ENCODE results near the gene CPE. TPM values are rescaled to one million over a fixed set of nuclear protein-coding genes. Genes with fewer than 3 reads are reported as not detected.

Gene CPE
- total RNA-seq, 4 donors from 2014 or later = 23.6 to 31.3 (median 25.8) TPM

DNA sequence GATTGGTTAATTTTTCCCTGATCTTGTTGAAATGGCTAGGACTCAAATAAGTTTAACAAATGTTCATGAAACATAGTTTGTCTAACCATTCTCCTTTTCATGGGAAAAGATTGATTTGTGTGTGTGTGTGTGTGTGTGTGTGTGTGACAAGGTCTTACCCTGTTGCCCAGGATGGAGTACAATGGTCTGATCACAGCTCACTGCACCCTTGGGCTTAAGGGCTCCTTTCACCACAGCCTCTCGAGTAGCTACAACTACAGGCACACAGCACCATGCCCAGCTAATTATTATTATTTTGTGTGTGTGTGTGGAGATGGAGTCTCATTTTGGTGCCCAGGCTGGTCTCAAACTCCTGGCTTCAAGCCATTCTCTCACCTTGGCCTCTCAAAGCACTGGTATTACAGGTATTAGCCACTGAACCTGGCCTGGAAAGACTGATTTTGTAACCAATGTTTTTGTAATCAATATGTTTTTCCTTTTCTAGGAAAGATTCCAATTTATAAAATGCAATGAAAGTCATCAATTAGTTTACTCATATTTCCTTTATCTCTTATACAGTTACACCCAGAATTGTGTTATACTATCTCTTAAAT is 139.3 kb downstream of the CPE start:
- no peak overlapping the region for H3K27ac ChIP-seq

DNA sequence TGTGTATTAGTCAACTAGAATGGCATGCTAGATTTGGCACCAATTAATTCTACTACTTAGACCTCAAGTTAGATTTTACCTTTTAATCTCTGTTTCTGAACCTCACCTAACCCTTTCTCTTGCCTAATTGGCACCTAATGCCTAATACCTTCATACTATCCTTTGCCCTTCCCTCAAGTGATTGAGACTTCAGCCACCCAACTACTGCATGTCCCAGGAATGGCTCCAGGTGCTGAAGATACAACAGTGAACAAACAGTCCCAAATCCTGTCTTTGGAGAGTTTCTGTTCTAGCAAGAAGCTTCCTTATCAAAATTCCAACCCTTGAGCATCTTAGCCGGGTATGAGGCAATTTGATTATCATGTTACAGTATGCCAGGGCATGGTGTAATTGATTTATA is 139.9 kb downstream of the CPE start:
- Histone ChIP-seq H3K4me3 (no peak overlapping the region), H3K27me3 (no peaks in the 10 kb centered on the region), H3K4me1 (no peaks in the 10 kb centered on the region), H3K27ac (no peak overlapping the region), H3K9me3 (no peaks in the 10 kb centered on the region), H3K36me3 (no peaks in the 10 kb centered on the region)
- no peak for DNase-seq
- TF ChIP-seq, protein P1, sequence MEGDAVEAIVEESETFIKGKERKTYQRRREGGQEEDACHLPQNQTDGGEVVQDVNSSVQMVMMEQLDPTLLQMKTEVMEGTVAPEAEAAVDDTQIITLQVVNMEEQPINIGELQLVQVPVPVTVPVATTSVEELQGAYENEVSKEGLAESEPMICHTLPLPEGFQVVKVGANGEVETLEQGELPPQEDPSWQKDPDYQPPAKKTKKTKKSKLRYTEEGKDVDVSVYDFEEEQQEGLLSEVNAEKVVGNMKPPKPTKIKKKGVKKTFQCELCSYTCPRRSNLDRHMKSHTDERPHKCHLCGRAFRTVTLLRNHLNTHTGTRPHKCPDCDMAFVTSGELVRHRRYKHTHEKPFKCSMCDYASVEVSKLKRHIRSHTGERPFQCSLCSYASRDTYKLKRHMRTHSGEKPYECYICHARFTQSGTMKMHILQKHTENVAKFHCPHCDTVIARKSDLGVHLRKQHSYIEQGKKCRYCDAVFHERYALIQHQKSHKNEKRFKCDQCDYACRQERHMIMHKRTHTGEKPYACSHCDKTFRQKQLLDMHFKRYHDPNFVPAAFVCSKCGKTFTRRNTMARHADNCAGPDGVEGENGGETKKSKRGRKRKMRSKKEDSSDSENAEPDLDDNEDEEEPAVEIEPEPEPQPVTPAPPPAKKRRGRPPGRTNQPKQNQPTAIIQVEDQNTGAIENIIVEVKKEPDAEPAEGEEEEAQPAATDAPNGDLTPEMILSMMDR (IDR thresholded peaks at IDR 0.05) = no peak
- TF ChIP-seq POLR2A (IDR thresholded peaks at IDR 0.05) = no peak

More for the DNA sequence above, 139.3 kb downstream of the CPE start:
- H3K4me3 ChIP-seq = no peak overlapping the region
- TF ChIP-seq, protein P1 (IDR thresholded peaks at IDR 0.05) = no peak
- no peak for TF ChIP-seq POLR2A (IDR thresholded peaks at IDR 0.05)
- H3K4me1 ChIP-seq = no peaks in the 10 kb centered on the region
- no peaks in the 10 kb centered on the region for H3K36me3 ChIP-seq
- no peak for DNase-seq
- no peaks in the 10 kb centered on the region for H3K9me3 ChIP-seq
- no peaks in the 10 kb centered on the region for H3K27me3 ChIP-seq

DNA sequence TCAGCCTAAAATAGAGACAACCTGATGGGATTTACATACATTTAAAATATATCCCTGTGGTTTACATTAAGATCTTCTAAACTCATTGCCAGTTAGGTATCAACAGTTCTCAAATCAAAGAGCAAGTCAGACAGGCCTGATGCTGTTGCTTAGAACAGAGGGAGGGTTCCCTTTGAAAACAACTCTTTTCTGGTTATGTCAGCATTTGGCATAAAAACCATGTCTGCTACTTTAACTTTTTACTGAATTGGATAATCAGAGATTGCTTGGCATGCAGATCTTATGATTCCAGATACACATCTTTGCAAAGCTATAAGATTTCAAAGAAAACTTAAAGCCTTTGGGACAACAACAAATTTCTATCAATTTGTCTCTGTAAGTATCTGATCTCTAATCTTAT is 140.8 kb downstream of the CPE start:
- no peak for TF ChIP-seq POLR2A (IDR thresholded peaks at IDR 0.05)
- TF ChIP-seq, protein P1 (IDR thresholded peaks at IDR 0.05) = no peak
- Histone ChIP-seq H3K4me1 (no peaks in the 10 kb centered on the region), H3K9me3 (no peaks in the 10 kb centered on the region)

DNA sequence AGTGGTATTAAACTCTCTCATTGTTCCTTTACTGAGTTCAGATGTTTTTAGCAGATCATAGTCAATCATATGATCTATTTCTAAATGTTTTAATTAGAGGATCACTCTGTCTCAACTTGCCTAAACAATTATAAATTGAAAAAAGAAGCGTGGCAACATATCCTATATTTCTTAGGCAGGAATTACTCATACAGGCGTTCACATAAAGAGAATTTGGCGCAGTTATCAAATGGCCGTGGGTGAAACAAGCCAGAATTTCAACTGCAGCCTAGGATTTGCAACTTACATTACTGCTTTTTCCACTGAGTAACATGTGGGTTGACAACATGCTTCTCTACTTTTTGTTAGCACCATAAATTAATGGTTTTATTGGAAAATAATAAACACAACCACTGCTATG is 141.3 kb downstream of the CPE start:
- TF ChIP-seq, protein P1 (IDR thresholded peaks at IDR 0.05) = no peak
- no peak for TF ChIP-seq POLR2A (IDR thresholded peaks at IDR 0.05)

More for the DNA sequence above, 140.8 kb downstream of the CPE start:
- Histone ChIP-seq H3K4me3 (no peak overlapping the region), H3K36me3 (no peaks in the 10 kb centered on the region), H3K27ac (no peak overlapping the region), H3K27me3 (no peaks in the 10 kb centered on the region)
- no peak for DNase-seq

DNA sequence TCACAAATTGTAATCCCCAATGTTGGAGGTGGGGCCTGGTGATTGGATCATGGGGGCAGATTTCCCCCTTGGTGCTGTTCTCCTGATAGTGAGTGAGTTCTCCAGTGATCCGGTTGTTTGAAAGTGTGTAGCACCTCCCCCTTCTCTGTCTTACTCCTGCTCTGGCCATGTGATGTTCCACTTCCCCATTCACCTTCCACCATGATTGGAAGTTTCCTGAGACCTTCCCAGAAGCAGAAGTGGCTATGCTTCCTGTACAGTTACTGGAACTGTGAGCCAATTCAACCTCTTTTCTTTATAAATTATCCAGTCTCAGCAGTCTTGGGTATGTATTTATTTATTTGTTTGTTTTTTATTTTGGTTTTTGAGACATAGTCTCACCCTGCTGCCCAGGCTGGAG is 143.2 kb downstream of the CPE start:
- no peaks in the 10 kb centered on the region for H3K4me1 ChIP-seq

More for the DNA sequence above, 141.3 kb downstream of the CPE start:
- no peak for DNase-seq
- no peaks in the 10 kb centered on the region for H3K27me3 ChIP-seq
- H3K27ac ChIP-seq = no peak overlapping the region
- H3K9me3 ChIP-seq = no peaks in the 10 kb centered on the region
- no peaks in the 10 kb centered on the region for H3K4me1 ChIP-seq
- no peaks in the 10 kb centered on the region for H3K36me3 ChIP-seq
- no peak overlapping the region for H3K4me3 ChIP-seq

More for the DNA sequence above, 143.2 kb downstream of the CPE start:
- no peaks in the 10 kb centered on the region for H3K36me3 ChIP-seq
- H3K9me3 ChIP-seq = no peaks in the 10 kb centered on the region
- DNase-seq = no peak
- H3K27ac ChIP-seq = no peak overlapping the region
- H3K4me3 ChIP-seq = no peak overlapping the region
- no peak for TF ChIP-seq POLR2A (IDR thresholded peaks at IDR 0.05)
- TF ChIP-seq, protein P1 (IDR thresholded peaks at IDR 0.05) = no peak
- no peaks in the 10 kb centered on the region for H3K27me3 ChIP-seq
